WERI-Rb-1 (cell line): Measurements from ENCODE around the gene KLK10.
"Not testable (repeated sequence)": the region's sequence is repeated elsewhere in the genome, so short reads cannot be mapped to it uniquely, and the experiment has no call there.

Experiments
- DNase-seq: peaks from one replicate; pipeline ENCODE4 v3.0.0-alpha.2; 2020
- H3K27ac ChIP-seq: fragments of 250-450 bp; sonication (Bioruptor Pico); 2 replicates; pipeline ENCODE4 v1.5.1; 2020; ENCODE audit warnings: mild to moderate bottlenecking, moderate library complexity
- H3K27me3 ChIP-seq: fragments of 250-450 bp; sonication (Bioruptor Pico); 2 replicates; pipeline ENCODE4 v1.5.1; 2021; ENCODE audit warnings: mild to moderate bottlenecking, low read depth, moderate library complexity; ENCODE audit not compliant: insufficient read depth, severe bottlenecking
- H3K36me3 ChIP-seq: fragments of 250-450 bp; sonication (Bioruptor Pico); 2 replicates; pipeline ENCODE4 v1.5.1; 2020; ENCODE audit warnings: mild to moderate bottlenecking, moderate library complexity
- H3K4me3 ChIP-seq: 2 replicates; pipeline ENCODE4 v1.5.1; 2011; ENCODE audit warnings: low read depth, mild to moderate bottlenecking, control low read depth, low read length
- H3K9me3 ChIP-seq: fragments of 250-450 bp; sonication (Bioruptor Pico); 2 replicates; pipeline ENCODE4 v1.5.1; 2021; ENCODE audit warnings: mild to moderate bottlenecking, moderate library complexity; ENCODE audit not compliant: severe bottlenecking
- TF ChIP-seq, protein P1 (sequence below): IDR thresholded peaks from 2 replicates; pipeline ENCODE4 v1.5.1; 2011; ENCODE audit warnings: low read depth, mild to moderate bottlenecking, control low read depth, inconsistent platforms, low read length

KLK10 gene

DNA sequence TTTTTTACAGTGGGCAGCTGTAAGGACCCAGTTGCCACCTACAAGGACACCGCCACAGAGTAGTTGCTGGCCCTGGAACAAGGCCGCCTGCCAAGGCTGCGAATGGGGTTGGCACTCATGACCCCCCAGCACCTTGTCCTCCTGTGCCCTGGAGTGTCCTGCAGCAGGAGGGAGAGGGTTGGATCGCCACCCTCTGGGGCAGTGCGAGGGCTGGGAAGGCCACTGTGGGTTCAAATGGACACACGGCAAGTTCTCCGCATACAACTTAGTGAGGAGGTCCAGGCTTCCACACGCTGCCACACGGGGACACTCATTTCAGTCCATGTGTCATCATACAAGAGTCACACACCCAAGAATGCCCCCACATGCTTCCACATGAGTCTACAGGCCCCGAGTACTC lies 19.1 kb downstream of the KLK10 start:
- Histone ChIP-seq H3K4me3 (no peak overlapping the region), H3K27me3 (peaks cover 93% of the 10 kb centered on the region), H3K36me3 (no peaks in the 10 kb centered on the region), H3K9me3 (no peaks in the 10 kb centered on the region), H3K27ac (no peak overlapping the region)
- TF ChIP-seq, protein P1, sequence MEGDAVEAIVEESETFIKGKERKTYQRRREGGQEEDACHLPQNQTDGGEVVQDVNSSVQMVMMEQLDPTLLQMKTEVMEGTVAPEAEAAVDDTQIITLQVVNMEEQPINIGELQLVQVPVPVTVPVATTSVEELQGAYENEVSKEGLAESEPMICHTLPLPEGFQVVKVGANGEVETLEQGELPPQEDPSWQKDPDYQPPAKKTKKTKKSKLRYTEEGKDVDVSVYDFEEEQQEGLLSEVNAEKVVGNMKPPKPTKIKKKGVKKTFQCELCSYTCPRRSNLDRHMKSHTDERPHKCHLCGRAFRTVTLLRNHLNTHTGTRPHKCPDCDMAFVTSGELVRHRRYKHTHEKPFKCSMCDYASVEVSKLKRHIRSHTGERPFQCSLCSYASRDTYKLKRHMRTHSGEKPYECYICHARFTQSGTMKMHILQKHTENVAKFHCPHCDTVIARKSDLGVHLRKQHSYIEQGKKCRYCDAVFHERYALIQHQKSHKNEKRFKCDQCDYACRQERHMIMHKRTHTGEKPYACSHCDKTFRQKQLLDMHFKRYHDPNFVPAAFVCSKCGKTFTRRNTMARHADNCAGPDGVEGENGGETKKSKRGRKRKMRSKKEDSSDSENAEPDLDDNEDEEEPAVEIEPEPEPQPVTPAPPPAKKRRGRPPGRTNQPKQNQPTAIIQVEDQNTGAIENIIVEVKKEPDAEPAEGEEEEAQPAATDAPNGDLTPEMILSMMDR = no peak
- no peak for DNase-seq

DNA sequence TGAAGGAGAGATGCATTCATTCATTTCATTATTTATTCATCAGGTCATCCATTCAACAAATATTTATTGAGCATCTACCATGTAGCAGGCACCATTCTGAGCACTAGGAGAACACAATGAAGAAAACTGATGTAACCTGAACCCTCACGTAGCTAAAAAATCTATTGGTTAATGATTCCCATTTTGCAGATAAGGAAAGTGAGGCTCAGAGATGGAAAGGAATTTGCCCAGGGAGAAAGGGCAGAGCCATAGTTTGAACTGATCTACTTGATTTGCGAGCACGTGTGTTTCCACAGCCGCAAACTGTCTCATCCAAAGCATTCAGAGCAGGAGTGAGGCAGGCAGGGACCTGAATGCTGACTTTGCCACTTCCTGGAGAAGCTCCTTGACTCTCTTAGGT lies 20.8 kb downstream of the KLK10 start:
- Histone ChIP-seq H3K36me3 (no peaks in the 10 kb centered on the region), H3K9me3 (peaks cover 4% of the 10 kb centered on the region), H3K27ac (no peak overlapping the region), H3K27me3 (peaks cover 92% of the 10 kb centered on the region), H3K4me3 (no peak overlapping the region)
- TF ChIP-seq, protein P1 = no peak
- DNase-seq = no peak

GRCh38 chr19:50998061-50998460 lies 21.4 kb downstream of the KLK10 start:
- no peak overlapping the region for H3K4me3 ChIP-seq

DNA sequence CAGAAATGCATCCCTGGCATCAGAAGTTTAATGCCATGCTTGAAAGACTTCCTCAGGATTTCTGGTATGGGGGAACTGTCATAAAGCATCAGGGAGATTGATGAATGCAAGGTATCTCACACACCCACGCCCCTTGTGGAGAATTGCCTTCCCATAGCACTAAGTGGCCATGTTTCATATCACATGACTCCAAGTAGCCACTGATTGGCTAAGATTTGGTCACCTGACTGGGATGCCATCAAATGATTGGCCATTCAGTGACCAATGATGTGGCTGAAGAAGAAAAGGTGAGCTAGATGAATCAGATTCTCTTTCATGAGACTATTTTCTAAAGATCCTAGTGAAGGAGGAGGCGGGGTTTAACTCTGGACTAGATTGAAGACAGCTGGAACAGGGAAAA lies 25.4 kb downstream of the KLK10 start:
- Histone ChIP-seq H3K4me3 (no peak overlapping the region), H3K9me3 (peaks cover 4% of the 10 kb centered on the region), H3K27me3 (peaks cover 87% of the 10 kb centered on the region), H3K27ac (no peak overlapping the region), H3K36me3 (no peaks in the 10 kb centered on the region)
- no peak for DNase-seq
- TF ChIP-seq, protein P1 = no peak

More at GRCh38 chr19:50998061-50998460, 21.4 kb downstream of the KLK10 start:
- no peak overlapping the region for H3K27ac ChIP-seq
- peaks cover 4% of the 10 kb centered on the region for H3K9me3 ChIP-seq
- TF ChIP-seq, protein P1 = no peak
- no peak for DNase-seq
- no peaks in the 10 kb centered on the region for H3K36me3 ChIP-seq
- peaks cover 92% of the 10 kb centered on the region for H3K27me3 ChIP-seq

- DNase-seq = no peak
- no peak overlapping the region for H3K27ac ChIP-seq
- peaks cover 87% of the 10 kb centered on the region for H3K27me3 ChIP-seq
- H3K36me3 ChIP-seq = no peaks in the 10 kb centered on the region
- H3K9me3 ChIP-seq = peaks cover 4% of the 10 kb centered on the region
- H3K4me3 ChIP-seq = no peak overlapping the region
- TF ChIP-seq, protein P1 = no peak
Measured at GRCh38 chr19:50992666-50993035, 26.9 kb downstream of the KLK10 start.

- not testable (repeated sequence) for H3K4me3 ChIP-seq, H3K36me3 ChIP-seq, DNase-seq, H3K27ac ChIP-seq, H3K9me3 ChIP-seq
- H3K27me3 ChIP-seq = peaks cover 63% of the 10 kb centered on the region
Measured at GRCh38 chr19:50984416-50984815, 35.1 kb downstream of the KLK10 start.
